ENCODE results near the gene NAT10.
A peak's percentile ranks its signal among the peaks of the same experiment; 100 is the strongest.

NAT10 gene

DNA sequence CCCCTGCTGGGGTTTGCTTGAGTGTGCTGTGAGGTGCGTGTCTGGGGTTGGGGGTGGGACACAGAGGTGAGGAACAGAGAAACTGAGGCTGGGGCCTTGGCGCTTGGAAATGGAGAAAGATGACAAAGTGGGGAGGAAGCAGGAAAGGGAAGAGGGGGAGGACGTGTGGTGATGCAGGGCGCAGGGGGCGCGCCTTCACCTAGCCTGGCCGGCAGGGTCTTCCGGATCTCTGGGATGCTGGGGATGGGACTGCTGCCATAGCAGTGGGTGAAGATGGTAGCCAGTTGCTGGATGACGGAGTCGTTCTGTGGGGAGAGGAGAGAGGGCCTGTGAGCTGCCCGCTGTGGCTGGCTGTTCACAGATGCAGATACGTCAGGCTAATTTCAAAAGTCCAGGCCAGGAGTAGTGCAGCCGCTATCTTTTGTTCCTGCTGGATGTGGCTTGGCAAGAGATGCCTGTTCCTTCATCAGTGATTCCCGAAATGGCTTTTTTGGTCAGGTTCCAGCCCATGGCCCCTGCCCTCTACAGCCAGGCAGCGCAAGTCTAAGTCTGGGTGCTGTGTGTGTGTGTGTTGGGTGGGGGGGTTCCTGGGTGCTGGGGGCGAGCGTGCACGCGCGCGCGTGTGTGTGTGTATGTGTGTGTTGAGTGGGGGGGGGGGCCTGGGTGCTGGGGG, 54.8 kb downstream of the NAT10 start:
- H3K4me3 ChIP-seq (ENCODE audit: control insufficient read depth, low read depth, low read length): no peak overlapping the region
- TF ChIP-seq CTCF (conservative IDR thresholded peaks at IDR 0.05; ENCODE audit: control insufficient read depth, insufficient read depth, low read depth, low read length): no peak
- DNase-seq (ENCODE audit: low read depth): no peak

DNA sequence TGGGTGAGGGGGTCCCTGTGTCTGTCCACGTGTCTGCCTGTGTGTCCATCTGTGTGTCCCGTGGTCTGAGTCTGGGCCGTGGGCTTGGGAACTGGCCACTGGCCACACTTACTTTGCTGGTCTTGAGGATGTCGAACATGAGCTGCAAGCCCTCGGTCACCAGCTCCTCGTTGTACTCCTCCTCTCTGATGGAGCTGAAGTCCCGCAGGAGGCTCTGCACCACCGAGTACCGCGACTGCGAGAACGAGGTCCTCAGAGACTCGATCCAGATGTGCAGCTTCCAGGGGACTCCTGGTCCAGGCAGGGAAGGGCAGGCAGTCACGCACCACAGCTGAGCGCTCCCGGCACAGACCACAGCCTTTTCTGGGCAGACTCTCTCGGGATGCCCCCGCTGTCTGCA, 55.4 kb downstream of the NAT10 start:
- no peak for DNase-seq (ENCODE audit: low read depth)
- TF ChIP-seq CTCF (conservative IDR thresholded peaks at IDR 0.05; ENCODE audit: control insufficient read depth, insufficient read depth, low read depth, low read length): no peak

GRCh38 chr11:34161361-34161760, 55.9 kb downstream of the NAT10 start:
- TF ChIP-seq CTCF (conservative IDR thresholded peaks at IDR 0.05; ENCODE audit: control insufficient read depth, insufficient read depth, low read depth, low read length): no peak
- no peak for DNase-seq (ENCODE audit: low read depth)
- H3K4me3 ChIP-seq (ENCODE audit: control insufficient read depth, low read depth, low read length): no peak overlapping the region

More for the DNA sequence above, 55.4 kb downstream of the NAT10 start:
- H3K4me3 ChIP-seq (ENCODE audit: control insufficient read depth, low read depth, low read length): no peak overlapping the region

GRCh38 chr11:34161812-34162492, 56.5 kb downstream of the NAT10 start:
- no peak for TF ChIP-seq CTCF (conservative IDR thresholded peaks at IDR 0.05; ENCODE audit: control insufficient read depth, insufficient read depth, low read depth, low read length)
- H3K4me3 ChIP-seq (ENCODE audit: control insufficient read depth, low read depth, low read length): no peak overlapping the region
- peak; percentile 12 for DNase-seq (ENCODE audit: low read depth)

GRCh38 chr11:34162493-34162820, 57.0 kb downstream of the NAT10 start:
- no peak for DNase-seq (ENCODE audit: low read depth)
- no peak for TF ChIP-seq CTCF (conservative IDR thresholded peaks at IDR 0.05; ENCODE audit: control insufficient read depth, insufficient read depth, low read depth, low read length)
- no peak overlapping the region for H3K4me3 ChIP-seq (ENCODE audit: control insufficient read depth, low read depth, low read length)

- no peak overlapping the region for H3K4me3 ChIP-seq (ENCODE audit: control insufficient read depth, low read depth, low read length)
- TF ChIP-seq CTCF (conservative IDR thresholded peaks at IDR 0.05; ENCODE audit: control insufficient read depth, insufficient read depth, low read depth, low read length): no peak
- DNase-seq (ENCODE audit: low read depth): no peak
Measured at GRCh38 chr11:34162856-34163255, 57.4 kb downstream of the NAT10 start.

All from fibroblast of mammary gland (primary cell).